Neural progenitor cell (in vitro differentiated cells): ENCODE measurements around the gene PDE3A. TPM values are rescaled to one million over a fixed set of nuclear protein-coding genes. Genes with fewer than 3 reads are reported as not detected.
A peak's percentile ranks its signal among the peaks of the same experiment; 100 is the strongest.

Source experiments
- DNase-seq: peaks from one replicate; pipeline ENCODE4 v3.0.0-alpha.2; 2016; ENCODE audit warnings: low spot score
- H2AFZ ChIP-seq: fragments of 200-600 bp; sonication (generic); replicated peaks from 2 replicates; pipeline ENCODE4 v1.6.1; 2016; ENCODE audit warnings: antibody characterized with exemption
- H3F3A ChIP-seq: fragments of 200-600 bp; sonication (generic); 2 replicates; pipeline ENCODE4 v1.6.1; 2016; ENCODE audit warnings: antibody characterized with exemption, low read depth
- H3K27ac ChIP-seq: fragments of 200-600 bp; sonication (generic); 2 replicates; pipeline ENCODE4 v1.5.1; 2016; ENCODE audit warnings: mild to moderate bottlenecking
- H3K27me3 ChIP-seq: fragments of 200-600 bp; sonication (generic); 2 replicates; pipeline ENCODE4 v1.6.1; 2016; ENCODE audit warnings: mild to moderate bottlenecking, moderate library complexity
- H3K36me3 ChIP-seq: fragments of 200-600 bp; sonication (generic); 2 replicates; pipeline ENCODE4 v1.5.1; 2016
- H3K4me1 ChIP-seq: fragments of 200-600 bp; sonication (generic); 2 replicates; pipeline ENCODE4 v1.6.1; 2016; ENCODE audit warnings: mixed run types
- H3K4me2 ChIP-seq: fragments of 200-600 bp; sonication (generic); 2 replicates; pipeline ENCODE4 v1.6.1; 2016
- H3K4me3 ChIP-seq: fragments of 200-600 bp; sonication (generic); 2 replicates; pipeline ENCODE4 v1.5.1; 2016
- H3K79me2 ChIP-seq: fragments of 200-600 bp; sonication (generic); 2 replicates; pipeline ENCODE4 v1.6.1; 2016; ENCODE audit warnings: low read depth
- H3K9ac ChIP-seq: fragments of 200-600 bp; sonication (generic); 2 replicates; pipeline ENCODE4 v1.6.1; 2016
- H3K9me3 ChIP-seq: fragments of 200-600 bp; sonication (generic); 2 replicates; pipeline ENCODE4 v1.5.1; 2016; ENCODE audit warnings: low read depth
- H4K20me1 ChIP-seq: fragments of 200-600 bp; sonication (generic); 2 replicates; pipeline ENCODE4 v1.6.1; 2016; ENCODE audit warnings: low read depth
- H3K27ac Mint-ChIP-seq: 3 replicates; pipeline ENCODE4 v1.8.0; 2021; ENCODE audit warnings: mixed read lengths
- H3K27me3 Mint-ChIP-seq: 2 replicates; pipeline ENCODE4 v1.8.0; 2022; ENCODE audit warnings: low read depth, mild to moderate bottlenecking, inconsistent platforms, moderate library complexity, mixed read lengths; ENCODE audit not compliant: insufficient read depth
- H3K36me3 Mint-ChIP-seq: 3 replicates; pipeline ENCODE4 v1.8.0; 2021; ENCODE audit warnings: mixed read lengths
- H3K4me1 Mint-ChIP-seq: 3 replicates; pipeline ENCODE4 v1.8.0; 2021; ENCODE audit warnings: mixed read lengths
- H3K4me3 Mint-ChIP-seq: 3 replicates; pipeline ENCODE4 v1.8.0; 2021; ENCODE audit warnings: mild to moderate bottlenecking, moderate library complexity, mixed read lengths
- H3K9me3 Mint-ChIP-seq: 3 replicates; pipeline ENCODE4 v1.8.0; 2020; ENCODE audit warnings: mixed read lengths
- CTCF ChIP-seq: fragments of 200-600 bp; sonication (generic); IDR thresholded peaks from 2 replicates; pipeline ENCODE4 v1.5.1; 2017; ENCODE audit warnings: antibody characterized with exemption, mild to moderate bottlenecking
- EZH2 ChIP-seq: fragments of 200-600 bp; sonication (generic); IDR thresholded peaks from 2 replicates; pipeline ENCODE4 v1.6.1; 2017; ENCODE audit warnings: antibody characterized with exemption, mild to moderate bottlenecking, moderate library complexity
- EZH2phosphoT487 ChIP-seq: fragments of 200-600 bp; sonication (generic); IDR thresholded peaks from 2 replicates; pipeline ENCODE4 v1.6.1; 2017; ENCODE audit warnings: antibody characterized with exemption
- total RNA-seq: library from RNA; depleted of rRNA; stranded (reverse); fragments of >200 nt; gene quantifications from 2 replicates; pipeline ENCODE4 v1.2.3, GENCODE V29; 2015; ENCODE audit warnings: low replicate concordance

PDE3A gene
- total RNA-seq, 1 donor from 2014 or later: 0.47 TPM

GRCh38 chr12:20369305-20370013, 1.1 kb downstream of the PDE3A start:
- Mint-ChIP-seq H3K36me3 (peaks cover 2% of the 10 kb centered on the region), H3K27me3 (no peaks in the 10 kb centered on the region), H3K27ac (peak overlapping the region; percentile 86), H3K4me3 (peak overlapping the region; percentile 96), H3K9me3 (no peaks in the 10 kb centered on the region), H3K4me1 (peaks cover 23% of the 10 kb centered on the region)
- Histone ChIP-seq H2AFZ (peak overlapping the region; percentile 94), H3K9me3 (no peaks in the 10 kb centered on the region), H3K27ac (no peak overlapping the region), H3K79me2 (no peaks in the 10 kb centered on the region), H3K36me3 (no peaks in the 10 kb centered on the region), H3K4me3 (peak overlapping the region; percentile 57), H3K4me2 (peak overlapping the region; percentile 96), H3K9ac (no peak overlapping the region), H4K20me1 (no peaks in the 10 kb centered on the region), H3F3A (peaks cover 22% of the 10 kb centered on the region), H3K27me3 (peaks cover 49% of the 10 kb centered on the region), H3K4me1 (no peaks in the 10 kb centered on the region)
- peak; percentile 2 for TF ChIP-seq CTCF
- no peak for TF ChIP-seq EZH2
- TF ChIP-seq EZH2phosphoT487: peak; percentile 15
- peak; percentile 77 for DNase-seq

- no peaks in the 10 kb centered on the region for H3K79me2 ChIP-seq
- no peak for TF ChIP-seq EZH2phosphoT487
- Mint-ChIP-seq H3K27me3 (no peaks in the 10 kb centered on the region), H3K27ac (no peak overlapping the region), H3K36me3 (peaks cover 2% of the 10 kb centered on the region), H3K9me3 (no peaks in the 10 kb centered on the region), H3K4me3 (peak overlapping the region; percentile 96), H3K4me1 (peaks cover 27% of the 10 kb centered on the region)
- H3K9me3 ChIP-seq: no peaks in the 10 kb centered on the region
- H3F3A ChIP-seq: peaks cover 22% of the 10 kb centered on the region
- H3K36me3 ChIP-seq: no peaks in the 10 kb centered on the region
- H3K4me1 ChIP-seq: no peaks in the 10 kb centered on the region
- H3K27me3 ChIP-seq: peaks cover 49% of the 10 kb centered on the region
- no peak overlapping the region for H3K27ac ChIP-seq
- no peak overlapping the region for H3K9ac ChIP-seq
- H3K4me3 ChIP-seq: peak overlapping the region; percentile 57
- DNase-seq: peak; percentile 32
- peak overlapping the region; percentile 94 for H2AFZ ChIP-seq
- peak overlapping the region; percentile 96 for H3K4me2 ChIP-seq
- no peaks in the 10 kb centered on the region for H4K20me1 ChIP-seq
Measured at GRCh38 chr12:20370014-20370386, 1.7 kb downstream of the PDE3A start.

- no peak overlapping the region for H3K4me2 ChIP-seq
- no peak overlapping the region for H2AFZ ChIP-seq
- no peaks in the 10 kb centered on the region for H3K79me2 ChIP-seq
- Mint-ChIP-seq H3K27ac (no peak overlapping the region), H3K36me3 (peaks cover 2% of the 10 kb centered on the region), H3K9me3 (no peaks in the 10 kb centered on the region), H3K4me1 (peaks cover 27% of the 10 kb centered on the region), H3K27me3 (no peaks in the 10 kb centered on the region), H3K4me3 (peak overlapping the region; percentile 96)
- TF ChIP-seq EZH2phosphoT487 (no peak), EZH2 (no peak), CTCF (no peak)
- no peaks in the 10 kb centered on the region for H3K4me1 ChIP-seq
- no peaks in the 10 kb centered on the region for H3K9me3 ChIP-seq
- H3K27ac ChIP-seq: no peak overlapping the region
- no peaks in the 10 kb centered on the region for H3K36me3 ChIP-seq
- no peaks in the 10 kb centered on the region for H4K20me1 ChIP-seq
- H3K9ac ChIP-seq: no peak overlapping the region
- no peak overlapping the region for H3K4me3 ChIP-seq
- peaks cover 49% of the 10 kb centered on the region for H3K27me3 ChIP-seq
- H3F3A ChIP-seq: peaks cover 22% of the 10 kb centered on the region
- no peak for DNase-seq
Measured at GRCh38 chr12:20370866-20371519, 2.7 kb downstream of the PDE3A start.
